Gastroesophageal sphincter (tissue), 3 donors: ENCODE data around the gene SCEL.

Experiments used
- EP300 ChIP-seq: sonication (generic); formaldehyde crosslinking; IDR thresholded peaks from one replicate; pipeline ENCODE4 v1.6.1; 2017; ENCODE audit warnings: antibody characterized with exemption, mild to moderate bottlenecking
- POLR2AphosphoS5 ChIP-seq: sonication (generic); formaldehyde crosslinking; IDR thresholded peaks from one replicate; pipeline ENCODE4 v1.6.1; 2017; ENCODE audit warnings: antibody characterized with exemption
- TF ChIP-seq, protein P1 (sequence below), 4 experiments: fragments of 200-600 bp in 2 of 4; fragments of 450-650 bp in 2 of 4; sonication (generic) in 1 of 4; IDR thresholded peaks; one replicate each; pipeline ENCODE4 v1.5.1; 2017 to 2019; ENCODE audit warnings: antibody characterized with exemption in 4 of 4, mild to moderate bottlenecking in 2 of 4, moderate library complexity in 2 of 4

DNA sequence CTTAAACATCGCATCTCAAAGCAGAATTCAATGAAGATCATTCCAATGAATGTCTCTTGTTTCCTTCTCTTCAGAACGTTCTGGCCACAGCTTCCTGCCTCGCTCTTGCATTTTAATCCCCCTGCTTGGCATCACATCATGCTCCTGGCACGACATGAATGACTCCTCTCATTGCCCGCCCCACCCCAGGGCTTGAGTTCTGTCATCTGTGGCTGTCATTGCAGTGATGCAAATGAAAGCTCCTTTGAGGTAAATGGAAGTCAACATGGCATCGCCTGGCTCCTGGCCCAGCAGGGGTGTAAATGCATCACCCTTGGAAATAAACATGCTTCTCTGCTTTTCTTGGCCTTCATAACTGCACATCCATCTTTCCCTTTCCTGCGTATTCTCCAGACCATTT is 48.6 kb downstream of the SCEL start:
- TF ChIP-seq, protein P1, sequence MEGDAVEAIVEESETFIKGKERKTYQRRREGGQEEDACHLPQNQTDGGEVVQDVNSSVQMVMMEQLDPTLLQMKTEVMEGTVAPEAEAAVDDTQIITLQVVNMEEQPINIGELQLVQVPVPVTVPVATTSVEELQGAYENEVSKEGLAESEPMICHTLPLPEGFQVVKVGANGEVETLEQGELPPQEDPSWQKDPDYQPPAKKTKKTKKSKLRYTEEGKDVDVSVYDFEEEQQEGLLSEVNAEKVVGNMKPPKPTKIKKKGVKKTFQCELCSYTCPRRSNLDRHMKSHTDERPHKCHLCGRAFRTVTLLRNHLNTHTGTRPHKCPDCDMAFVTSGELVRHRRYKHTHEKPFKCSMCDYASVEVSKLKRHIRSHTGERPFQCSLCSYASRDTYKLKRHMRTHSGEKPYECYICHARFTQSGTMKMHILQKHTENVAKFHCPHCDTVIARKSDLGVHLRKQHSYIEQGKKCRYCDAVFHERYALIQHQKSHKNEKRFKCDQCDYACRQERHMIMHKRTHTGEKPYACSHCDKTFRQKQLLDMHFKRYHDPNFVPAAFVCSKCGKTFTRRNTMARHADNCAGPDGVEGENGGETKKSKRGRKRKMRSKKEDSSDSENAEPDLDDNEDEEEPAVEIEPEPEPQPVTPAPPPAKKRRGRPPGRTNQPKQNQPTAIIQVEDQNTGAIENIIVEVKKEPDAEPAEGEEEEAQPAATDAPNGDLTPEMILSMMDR (IDR thresholded peaks at IDR 0.05): no peak
- TF ChIP-seq EP300 (no peak), POLR2AphosphoS5 (no peak)
